Renal pelvis (tissue), 4 donors: ENCODE data around the gene PEF1. TPM values are rescaled to one million over a fixed set of nuclear protein-coding genes. Genes with fewer than 3 reads are reported as not detected.

Source experiments
- DNase-seq: peaks from one replicate; pipeline ENCODE4 v3.0.0-alpha.2; 2013
- polyA plus RNA-seq, 3 donors: library from polyadenylated mRNA; unstranded; fragments of 120-200 nt; gene quantifications; one replicate each; pipeline ENCODE4 v1.2.1, GENCODE V29; 2013; ENCODE audit not compliant: insufficient read length in 3 of 3

PEF1 gene
- polyA plus RNA-seq, 3 donors, result 77.2 to 81.4 (median 79.1) TPM

- no peak for DNase-seq
Observed at GRCh38 chr1:31657972-31658510, 13.4 kb upstream of the PEF1 start.

- DNase-seq, result no peak
Observed at GRCh38 chr1:31657020-31657804, 12.5 kb upstream of the PEF1 start.

- DNase-seq, result no peak
Observed at GRCh38 chr1:31655756-31656155, 11.1 kb upstream of the PEF1 start.

- no peak for DNase-seq
Observed at GRCh38 chr1:31655104-31655503, 10.4 kb upstream of the PEF1 start.

- no peak for DNase-seq
Observed at GRCh38 chr1:31654474-31654776, 9.7 kb upstream of the PEF1 start.

GRCh38 chr1:31653717-31654473 lies 9.2 kb upstream of the PEF1 start:
- DNase-seq, result no peak

GRCh38 chr1:31652891-31653499 lies 8.3 kb upstream of the PEF1 start:
- DNase-seq, result no peak

- DNase-seq, result no peak
Observed at GRCh38 chr1:31651766-31652165, 7.1 kb upstream of the PEF1 start.

GRCh38 chr1:31651089-31651420 lies 6.4 kb upstream of the PEF1 start:
- DNase-seq, result no peak

- no peak for DNase-seq
Observed at GRCh38 chr1:31650161-31651088, 5.7 kb upstream of the PEF1 start.

GRCh38 chr1:31648641-31649357 lies 4.1 kb upstream of the PEF1 start:
- DNase-seq, result no peak

GRCh38 chr1:31648190-31648589 lies 3.5 kb upstream of the PEF1 start:
- no peak for DNase-seq

GRCh38 chr1:31647106-31647505 lies 2.4 kb upstream of the PEF1 start:
- no peak for DNase-seq

- DNase-seq, result no peak
Observed at GRCh38 chr1:31646259-31646960, 1.7 kb upstream of the PEF1 start.

GRCh38 chr1:31645274-31645568 lies 545 bp upstream of the PEF1 start:
- DNase-seq, result no peak

GRCh38 chr1:31643976-31644559 lies 608 bp downstream of the PEF1 start:
- no peak for DNase-seq

GRCh38 chr1:31642897-31643296 lies 1.8 kb downstream of the PEF1 start:
- DNase-seq, result no peak

- no peak for DNase-seq
Observed at GRCh38 chr1:31642366-31642765, 2.3 kb downstream of the PEF1 start.

- no peak for DNase-seq
Observed at GRCh38 chr1:31640964-31641363, 3.7 kb downstream of the PEF1 start.

GRCh38 chr1:31640179-31640578 lies 4.5 kb downstream of the PEF1 start:
- DNase-seq, result no peak
